ENCODE measurements around the gene NEURL1B.

GRCh38 chr5:172668594-172669071 lies 27.6 kb downstream of the NEURL1B start:
- TF ChIP-seq ZNF830 (tag by site-specific recombination; IDR thresholded peaks at IDR 0.05; ENCODE audit: low read depth) (no peak), ZNF785 (tag by site-specific recombination; IDR thresholded peaks at IDR 0.05) (no peak), ZNF398 (tag by site-specific recombination; IDR thresholded peaks at IDR 0.05) (no peak), ZNF677 (tag by site-specific recombination; IDR thresholded peaks at IDR 0.05) (no peak), CTCF (tag by site-specific recombination; IDR thresholded peaks at IDR 0.05) (no peak), ZNF707 (tag by site-specific recombination; IDR thresholded peaks at IDR 0.05) (no peak), ZNF274 (IDR thresholded peaks at IDR 0.05; ENCODE audit: low read length) (no peak), ZNF274 (tag by site-specific recombination; IDR thresholded peaks at IDR 0.05; ENCODE audit: borderline replicate concordance) (no peak), ZNF514 (tag by site-specific recombination; IDR thresholded peaks at IDR 0.05) (no peak), ZNF280C (tag by site-specific recombination; IDR thresholded peaks at IDR 0.05) (no peak), ATF2 (tag by site-specific recombination; IDR thresholded peaks at IDR 0.05; ENCODE audit: low read depth) (no peak), SP2 (tag by site-specific recombination; IDR thresholded peaks at IDR 0.05) (no peak), YY1 (tag by site-specific recombination; IDR thresholded peaks at IDR 0.05) (no peak)
